Mucosa of descending colon (tissue), 3 donors: ENCODE measurements around the gene WSCD1. TPM values are rescaled to one million over a fixed set of nuclear protein-coding genes. Genes with fewer than 3 reads are reported as not detected.

Source experiments
- ATAC-seq: fragments of 200-7000 bp; cut with Tn5 transposase; one replicate; pipeline ENCODE4 v1.9.1; 2020; ENCODE audit warnings: mild to moderate bottlenecking, moderate library complexity
- DNase-seq, 3 donors: peaks; one replicate each; pipeline ENCODE4 v3.0.0-alpha.2; 2020
- H3K36me3 ChIP-seq: fragments of 200-600 bp; one replicate; pipeline ENCODE4 v1.8.0; 2021; ENCODE audit warnings: low read depth, mild to moderate bottlenecking
- H3K4me1 ChIP-seq: fragments of 200-600 bp; one replicate; pipeline ENCODE4 v1.8.0; 2021; ENCODE audit warnings: low read depth, mild to moderate bottlenecking
- H3K4me3 ChIP-seq: fragments of 200-600 bp; one replicate; pipeline ENCODE4 v1.8.0; 2021; ENCODE audit warnings: mild to moderate bottlenecking
- H3K9me3 ChIP-seq: fragments of 200-600 bp; one replicate; pipeline ENCODE4 v1.8.0; 2021; ENCODE audit warnings: mild to moderate bottlenecking
- CTCF ChIP-seq: fragments of 200-600 bp; IDR thresholded peaks from one replicate; pipeline ENCODE4 v1.8.0; 2022; ENCODE audit warnings: antibody characterized with exemption, mild to moderate bottlenecking
- intact Hi-C, 2 donors: fragments of 100-400 bp; cut with DNase I in 1 of 2; cut with micrococcal nuclease in 1 of 2; formaldehyde crosslinking; loops; one replicate each; pipeline versions ENCODE4 v1.11.0 to v1.11.1; 2022; cut with DNase I, micrococcal nuclease
- total RNA-seq, 3 donors: library from RNA; stranded (reverse); fragmentation: NEBNext Ultra II Directional in 2 of 3; extraction: Animal tissue kit (Norgen Biotek cat#: 25700) in 2 of 3; gene quantifications; one replicate each; pipeline versions ENCODE4 v1.2.1 to v1.2.4, GENCODE V29; 2021 to 2023
- donor health status: DM: no; HTN: no; CAD: no; lungs with moderate emphysema.
- donor health status: DM: no; HTN: no; CAD: no.
- donor health status: DM: no; HTN: yes; CAD: no.

WSCD1 gene
- total RNA-seq, 3 donors from 2014 or later = 18.7 to 45.8 (median 18.8) TPM

- Histone ChIP-seq H3K4me3 (no peak overlapping the region), H3K4me1 (peaks cover 4% of the 10 kb centered on the region), H3K9me3 (no peaks in the 10 kb centered on the region), H3K36me3 (no peaks in the 10 kb centered on the region)
- DNase-seq = no peak
- no peak for TF ChIP-seq CTCF
- no peak for ATAC-seq
- intact Hi-C loops = no loop called here
These were observed 3.4 kb downstream of the WSCD1 start for GRCh38 chr17:6073620-6074019.

GRCh38 chr17:6075050-6075449, 4.9 kb downstream of the WSCD1 start:
- intact Hi-C loops = no loop called here
- Histone ChIP-seq H3K4me1 (no peaks in the 10 kb centered on the region), H3K4me3 (no peak overlapping the region), H3K9me3 (no peaks in the 10 kb centered on the region), H3K36me3 (no peaks in the 10 kb centered on the region)
- DNase-seq = no peak
- TF ChIP-seq CTCF = no peak
- no peak for ATAC-seq

GRCh38 chr17:6075845-6076244, 5.7 kb downstream of the WSCD1 start:
- Histone ChIP-seq H3K4me3 (no peak overlapping the region), H3K4me1 (no peaks in the 10 kb centered on the region), H3K36me3 (no peaks in the 10 kb centered on the region), H3K9me3 (no peaks in the 10 kb centered on the region)
- TF ChIP-seq CTCF = no peak
- no peak for ATAC-seq
- no peak for DNase-seq
- intact Hi-C loops = no loop called here

- no peak for ATAC-seq
These were observed 7.6 kb downstream of the WSCD1 start for GRCh38 chr17:6077752-6078151.

GRCh38 chr17:6078458-6078871, 8.3 kb downstream of the WSCD1 start:
- H3K4me1 ChIP-seq = no peaks in the 10 kb centered on the region
- no peak overlapping the region for H3K4me3 ChIP-seq
- no peaks in the 10 kb centered on the region for H3K9me3 ChIP-seq
- no peaks in the 10 kb centered on the region for H3K36me3 ChIP-seq
- DNase-seq = no peak
- no peak for TF ChIP-seq CTCF
- intact Hi-C loops = no loop called here
- ATAC-seq = no peak

More at GRCh38 chr17:6077752-6078151, 7.6 kb downstream of the WSCD1 start:
- intact Hi-C loops = no loop called here
- no peak for DNase-seq
- Histone ChIP-seq H3K36me3 (no peaks in the 10 kb centered on the region), H3K9me3 (no peaks in the 10 kb centered on the region), H3K4me1 (no peaks in the 10 kb centered on the region), H3K4me3 (no peak overlapping the region)
- TF ChIP-seq CTCF = no peak

- intact Hi-C loops = no loop called here
- no peak for DNase-seq
- H3K4me3 ChIP-seq = no peak overlapping the region
- no peaks in the 10 kb centered on the region for H3K9me3 ChIP-seq
- no peaks in the 10 kb centered on the region for H3K36me3 ChIP-seq
- TF ChIP-seq CTCF = no peak
- H3K4me1 ChIP-seq = no peaks in the 10 kb centered on the region
- ATAC-seq = no peak
These were observed 9.1 kb downstream of the WSCD1 start for GRCh38 chr17:6079155-6079888.
